HEK293 (cell line): ENCODE results near the gene GNGT1.

ENCODE experiments used
- ATF2 ChIP-seq: fragments of 450-650 bp; formaldehyde crosslinking; IDR thresholded peaks from 2 replicates; pipeline ENCODE4 v1.5.1; 2016; ENCODE audit warnings: missing biosample characterization, missing genetic modification characterization, low read depth
- BCL6B ChIP-seq: fragments of 450-650 bp; formaldehyde crosslinking; IDR thresholded peaks from 2 replicates; pipeline ENCODE4 v1.5.1; 2017; ENCODE audit warnings: missing biosample characterization, missing genetic modification characterization
- CTCF ChIP-seq: fragments of 450-650 bp; formaldehyde crosslinking; IDR thresholded peaks from 2 replicates; pipeline ENCODE4 v1.5.1; 2016; ENCODE audit warnings: missing biosample characterization, missing genetic modification characterization
- ELK4 ChIP-seq: IDR thresholded peaks from 2 replicates; pipeline ENCODE4 v1.6.1; 2011; ENCODE audit warnings: mild to moderate bottlenecking, low read depth, low read length, borderline replicate concordance
- GLI2 ChIP-seq: fragments of 450-650 bp; formaldehyde crosslinking; IDR thresholded peaks from 2 replicates; pipeline ENCODE4; 2017; ENCODE audit warnings: missing biosample characterization, missing genetic modification characterization, low read depth, borderline replicate concordance
- KLF1 ChIP-seq: fragments of 450-650 bp; formaldehyde crosslinking; IDR thresholded peaks from 2 replicates; pipeline ENCODE4 v1.5.1; 2016; ENCODE audit warnings: missing biosample characterization, missing genetic modification characterization
- PRDM6 ChIP-seq: fragments of 450-650 bp; formaldehyde crosslinking; IDR thresholded peaks from 2 replicates; pipeline ENCODE4 v1.5.1; 2017; ENCODE audit warnings: missing biosample characterization, missing genetic modification characterization
- SETDB1 ChIP-seq: IDR thresholded peaks from one replicate; pipeline ENCODE4 v1.6.1; 2017; ENCODE audit warnings: mild to moderate bottlenecking, low read length, moderate library complexity, mixed read lengths; ENCODE audit not compliant: insufficient read length
- TCF7L2 ChIP-seq: IDR thresholded peaks from 2 replicates; pipeline ENCODE4 v1.6.1; 2011; ENCODE audit warnings: low read depth, mild to moderate bottlenecking, inconsistent platforms, low read length, moderate library complexity, borderline replicate concordance
- ZBTB7A ChIP-seq: fragments of 450-650 bp; formaldehyde crosslinking; IDR thresholded peaks from 2 replicates; pipeline ENCODE4 v1.5.1; 2016; ENCODE audit warnings: low read depth, missing biosample characterization, missing genetic modification characterization
- ZFHX2 ChIP-seq: fragments of 450-650 bp; formaldehyde crosslinking; conservative IDR thresholded peaks from 2 replicates; pipeline ENCODE4 v1.5.1; 2016; ENCODE audit warnings: missing biosample characterization, missing genetic modification characterization
- ZFP69B ChIP-seq: fragments of 450-650 bp; formaldehyde crosslinking; IDR thresholded peaks from 2 replicates; pipeline ENCODE4 v1.5.1; 2016; ENCODE audit warnings: missing biosample characterization, missing genetic modification characterization
- ZNF138 ChIP-seq: fragments of 450-650 bp; formaldehyde crosslinking; IDR thresholded peaks from 2 replicates; pipeline ENCODE4 v1.5.1; 2016; ENCODE audit warnings: missing biosample characterization, missing genetic modification characterization, borderline replicate concordance
- ZNF169 ChIP-seq: fragments of 450-650 bp; formaldehyde crosslinking; IDR thresholded peaks from 2 replicates; pipeline ENCODE4 v1.5.1; 2016; ENCODE audit warnings: missing biosample characterization, missing genetic modification characterization
- ZNF174 ChIP-seq: fragments of 450-650 bp; formaldehyde crosslinking; IDR thresholded peaks from 2 replicates; pipeline ENCODE4 v1.5.0; 2017; ENCODE audit warnings: missing biosample characterization, mild to moderate bottlenecking, missing genetic modification characterization
- ZNF175 ChIP-seq: fragments of 450-650 bp; formaldehyde crosslinking; IDR thresholded peaks from 2 replicates; pipeline ENCODE4 v1.5.1; 2016; ENCODE audit warnings: missing biosample characterization, missing genetic modification characterization
- ZNF394 ChIP-seq: fragments of 450-650 bp; formaldehyde crosslinking; IDR thresholded peaks from 2 replicates; pipeline ENCODE4 v1.5.1; 2016; ENCODE audit warnings: missing biosample characterization, missing genetic modification characterization, mild to moderate bottlenecking, moderate library complexity, borderline replicate concordance
- ZNF404 ChIP-seq: fragments of 450-650 bp; formaldehyde crosslinking; IDR thresholded peaks from 2 replicates; pipeline ENCODE4 v1.5.1; 2017; ENCODE audit warnings: missing biosample characterization, missing genetic modification characterization
- ZNF416 ChIP-seq: fragments of 450-650 bp; formaldehyde crosslinking; IDR thresholded peaks from 2 replicates; pipeline ENCODE4 v1.5.1; 2016; ENCODE audit warnings: missing biosample characterization, missing genetic modification characterization
- ZNF488 ChIP-seq: fragments of 450-650 bp; formaldehyde crosslinking; IDR thresholded peaks from 2 replicates; pipeline ENCODE4 v1.5.1; 2016; ENCODE audit warnings: missing biosample characterization, missing genetic modification characterization
- ZNF558 ChIP-seq: fragments of 450-650 bp; formaldehyde crosslinking; IDR thresholded peaks from 2 replicates; pipeline ENCODE4 v1.5.1; 2016; ENCODE audit warnings: missing biosample characterization, missing genetic modification characterization
- ZNF580 ChIP-seq: fragments of 450-650 bp; formaldehyde crosslinking; IDR thresholded peaks from 2 replicates; pipeline ENCODE4 v1.5.1; 2016; ENCODE audit warnings: missing biosample characterization, missing genetic modification characterization
- ZNF624 ChIP-seq: fragments of 450-650 bp; formaldehyde crosslinking; IDR thresholded peaks from 2 replicates; pipeline ENCODE4 v1.5.1; 2017; ENCODE audit warnings: missing biosample characterization, missing genetic modification characterization
- ZNF670 ChIP-seq: fragments of 450-650 bp; formaldehyde crosslinking; IDR thresholded peaks from 2 replicates; pipeline ENCODE4 v1.5.1; 2016; ENCODE audit warnings: missing biosample characterization, missing genetic modification characterization, low read depth
- ZNF701 ChIP-seq: fragments of 450-650 bp; formaldehyde crosslinking; IDR thresholded peaks from 2 replicates; pipeline ENCODE4 v1.5.1; 2016; ENCODE audit warnings: missing biosample characterization, missing genetic modification characterization
- ZNF704 ChIP-seq: fragments of 450-650 bp; formaldehyde crosslinking; IDR thresholded peaks from 2 replicates; pipeline ENCODE4 v1.5.1; 2016; ENCODE audit warnings: missing biosample characterization, missing genetic modification characterization
- ZNF707 ChIP-seq: fragments of 450-650 bp; formaldehyde crosslinking; IDR thresholded peaks from 2 replicates; pipeline ENCODE4 v1.5.1; 2016; ENCODE audit warnings: missing biosample characterization, missing genetic modification characterization
- ZNF747 ChIP-seq: fragments of 450-650 bp; formaldehyde crosslinking; IDR thresholded peaks from 2 replicates; pipeline ENCODE4 v1.5.1; 2016; ENCODE audit warnings: missing biosample characterization, missing genetic modification characterization
- ZNF843 ChIP-seq: fragments of 450-650 bp; formaldehyde crosslinking; IDR thresholded peaks from 2 replicates; pipeline ENCODE4 v1.5.1; 2016; ENCODE audit warnings: missing biosample characterization, missing genetic modification characterization

The GNGT1 gene

GRCh38 chr7:93890464-93891068 is 15.8 kb upstream of the GNGT1 start, which contains the start of gene TFPI2 (continued):
- TF ChIP-seq BCL6B (tag by site-specific recombination) (no peak), ATF2 (tag by site-specific recombination) (no peak), ZNF174 (tag by site-specific recombination) (no peak), ZNF175 (tag by site-specific recombination) (no peak), ZNF747 (no peak), TCF7L2 (no peak), SETDB1 (no peak), ZNF624 (tag by site-specific recombination) (no peak), ZNF580 (tag by site-specific recombination) (no peak), ELK4 (no peak), ZNF558 (no peak), ZNF416 (tag by site-specific recombination) (no peak), ZNF404 (tag by site-specific recombination) (no peak), ZNF704 (tag by site-specific recombination) (no peak), ZNF843 (tag by site-specific recombination) (no peak), ZFP69B (tag by site-specific recombination) (0 out of 2 replicates have a peak, but pooled peaks have one; percentile 59), ZNF394 (tag by site-specific recombination) (peak; percentile 14; the same call in 1 of the 2 replicates), ZNF169 (no peak), KLF1 (tag by site-specific recombination) (0 out of 2 replicates have a peak, but pooled peaks have one; percentile 14), ZNF707 (tag by site-specific recombination) (no peak), ZNF488 (tag by site-specific recombination) (no peak), GLI2 (no peak), CTCF (tag by site-specific recombination) (peak; percentile 68), PRDM6 (tag by site-specific recombination) (no peak), ZNF670 (no peak), ZNF701 (tag by site-specific recombination) (no peak), ZBTB7A (tag by site-specific recombination) (no peak), ZNF138 (tag by site-specific recombination) (no peak), ZFHX2 (peak; percentile 80)
